Loucy (cell line): ENCODE data around the gene CERS6.

Experiments
- EZH2phosphoT487 ChIP-seq: fragments of 200-600 bp; IDR thresholded peaks from 2 replicates; pipeline ENCODE4 v1.6.1; 2018; ENCODE audit warnings: antibody characterized with exemption, mild to moderate bottlenecking, moderate library complexity, borderline replicate concordance
- TF ChIP-seq, protein P1 (sequence below): fragments of 200-600 bp; sonication (generic); conservative IDR thresholded peaks from 2 replicates; pipeline ENCODE4 v1.5.1; 2014; ENCODE audit warnings: mild to moderate bottlenecking, antibody characterized with exemption, low read length

DNA sequence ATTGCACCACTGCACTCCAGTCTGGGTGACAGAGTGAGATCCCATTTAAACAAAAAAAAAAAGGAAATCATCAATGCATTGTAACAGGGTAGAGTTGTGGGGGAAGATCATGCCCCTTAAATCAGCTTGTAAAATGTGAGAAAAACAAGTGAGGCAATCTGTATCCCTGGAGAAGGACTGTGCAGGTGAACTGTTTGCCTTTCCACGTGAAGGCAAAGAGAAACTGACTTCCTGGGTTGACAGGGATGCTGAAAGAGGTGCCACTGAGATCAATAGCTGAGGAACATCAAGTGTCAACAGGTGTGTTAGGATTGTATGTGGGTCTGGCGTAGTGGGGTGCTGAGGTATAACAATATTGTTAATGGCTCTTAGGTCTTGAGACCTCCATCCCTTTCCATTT is 48.3 kb downstream of the CERS6 start:
- TF ChIP-seq, protein P1, sequence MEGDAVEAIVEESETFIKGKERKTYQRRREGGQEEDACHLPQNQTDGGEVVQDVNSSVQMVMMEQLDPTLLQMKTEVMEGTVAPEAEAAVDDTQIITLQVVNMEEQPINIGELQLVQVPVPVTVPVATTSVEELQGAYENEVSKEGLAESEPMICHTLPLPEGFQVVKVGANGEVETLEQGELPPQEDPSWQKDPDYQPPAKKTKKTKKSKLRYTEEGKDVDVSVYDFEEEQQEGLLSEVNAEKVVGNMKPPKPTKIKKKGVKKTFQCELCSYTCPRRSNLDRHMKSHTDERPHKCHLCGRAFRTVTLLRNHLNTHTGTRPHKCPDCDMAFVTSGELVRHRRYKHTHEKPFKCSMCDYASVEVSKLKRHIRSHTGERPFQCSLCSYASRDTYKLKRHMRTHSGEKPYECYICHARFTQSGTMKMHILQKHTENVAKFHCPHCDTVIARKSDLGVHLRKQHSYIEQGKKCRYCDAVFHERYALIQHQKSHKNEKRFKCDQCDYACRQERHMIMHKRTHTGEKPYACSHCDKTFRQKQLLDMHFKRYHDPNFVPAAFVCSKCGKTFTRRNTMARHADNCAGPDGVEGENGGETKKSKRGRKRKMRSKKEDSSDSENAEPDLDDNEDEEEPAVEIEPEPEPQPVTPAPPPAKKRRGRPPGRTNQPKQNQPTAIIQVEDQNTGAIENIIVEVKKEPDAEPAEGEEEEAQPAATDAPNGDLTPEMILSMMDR: no peak
- TF ChIP-seq EZH2phosphoT487: no peak
